Endodermal cell (in vitro differentiated cells): ENCODE measurements around the gene SPAST. TPM values are rescaled to one million over a fixed set of nuclear protein-coding genes. Genes with fewer than 3 reads are reported as not detected.

Source experiments
- DNase-seq: peaks from one replicate; pipeline ENCODE4 v3.0.0-alpha.2; 2017
- H3K27ac ChIP-seq: 2 replicates; pipeline ENCODE4 v1.5.1; 2013; ENCODE audit warnings: mild to moderate bottlenecking, low read depth, low read length, moderate library complexity
- H3K27me3 ChIP-seq: 2 replicates; pipeline ENCODE4 v1.6.1; 2013; ENCODE audit warnings: mild to moderate bottlenecking, low read length, moderate library complexity; ENCODE audit not compliant: insufficient read depth, control insufficient read depth, poor library complexity, severe bottlenecking
- H3K36me3 ChIP-seq: 2 replicates; pipeline ENCODE4 v1.7.0; 2013; ENCODE audit warnings: mild to moderate bottlenecking, low read length, moderate library complexity; ENCODE audit not compliant: control insufficient read depth, insufficient read depth
- H3K4me1 ChIP-seq: one replicate; pipeline ENCODE4 v1.7.0; 2013; ENCODE audit warnings: low read length; ENCODE audit not compliant: control insufficient read depth, insufficient read depth
- H3K4me3 ChIP-seq: 2 replicates; pipeline ENCODE4 v1.5.1; 2013; ENCODE audit warnings: mild to moderate bottlenecking, low read length, moderate library complexity
- H3K9ac ChIP-seq: 2 replicates; pipeline ENCODE4 v1.6.1; 2013; ENCODE audit warnings: mild to moderate bottlenecking, low read length, moderate library complexity; ENCODE audit not compliant: poor library complexity, severe bottlenecking; ENCODE audit errors: extremely low read depth
- H3K9me3 ChIP-seq: 2 replicates; pipeline ENCODE4 v1.6.1; 2013; ENCODE audit warnings: mild to moderate bottlenecking, low read length, moderate library complexity; ENCODE audit not compliant: control insufficient read depth
- H3K27ac Mint-ChIP-seq: 2 replicates; pipeline ENCODE4 v1.8.0; 2020; ENCODE audit warnings: mixed read lengths
- H3K27me3 Mint-ChIP-seq: 2 replicates; pipeline ENCODE4 v1.8.0; 2021; ENCODE audit warnings: mild to moderate bottlenecking, mixed read lengths; ENCODE audit not compliant: insufficient read depth
- H3K36me3 Mint-ChIP-seq: 2 replicates; pipeline ENCODE4 v1.8.0; 2020; ENCODE audit warnings: low read depth, mixed read lengths
- H3K4me1 Mint-ChIP-seq: 2 replicates; pipeline ENCODE4 v1.8.0; 2020; ENCODE audit warnings: mixed read lengths
- H3K4me3 Mint-ChIP-seq: 2 replicates; pipeline ENCODE4 v1.8.0; 2020; ENCODE audit warnings: mild to moderate bottlenecking, moderate library complexity, mixed read lengths
- H3K9me3 Mint-ChIP-seq: 2 replicates; pipeline ENCODE4 v1.8.0; 2020; ENCODE audit warnings: mild to moderate bottlenecking, mixed read lengths
- WGBS, 2 experiments: methylation state at CpG; one replicate each; pipeline versions ENCODE4 v1.1.5 to v1.1.7; 2013; ENCODE audit warnings: missing lambda C conversion rate in 2 of 2, mixed read lengths in 1 of 2; ENCODE audit not compliant: insufficient coverage in 1 of 2, insufficient read length in 1 of 2; 5-methylcytosine and 5-hydroxymethylcytosine counted together
- total RNA-seq, 2 donors: library from RNA; stranded (reverse); fragmentation: NEBNext Ultra II Directional in 1 of 2; extraction: Animal tissue kit (Norgen Biotek cat#: 25700) in 1 of 2; gene quantifications; 2 replicates in 1 of 2; 3 replicates in 1 of 2; pipeline ENCODE4 v1.2.1, GENCODE V29; 2021
- TF ChIP-seq, protein P1 (sequence below): fragments of 200-600 bp; sonication (generic); conservative IDR thresholded peaks from 2 replicates; pipeline ENCODE4 v1.5.0; 2021; ENCODE audit warnings: antibody characterized with exemption, mild to moderate bottlenecking

The SPAST gene
- total RNA-seq, 2 donors from 2014 or later = 25.7 to 34.6 TPM

DNA sequence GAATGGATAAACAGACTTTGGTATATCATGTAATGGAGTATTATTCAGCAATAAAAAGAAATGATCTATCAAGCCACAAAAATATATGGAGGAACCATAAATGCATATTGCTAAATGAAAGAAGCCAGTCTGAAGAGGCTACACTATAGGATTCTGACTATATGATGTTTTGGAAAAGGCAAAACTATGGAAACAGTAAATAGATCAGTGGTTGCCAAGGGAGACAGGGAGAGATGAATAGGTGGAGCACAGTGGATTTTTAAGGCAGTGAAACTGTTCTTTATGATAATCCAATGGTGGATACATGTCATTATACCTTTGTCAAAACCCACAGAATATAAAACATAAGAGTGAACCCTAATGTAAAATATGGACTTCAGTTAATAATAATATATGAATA, 61.3 kb downstream of the SPAST start:
- Histone ChIP-seq H3K36me3 (peaks cover 13% of the 10 kb centered on the region), H3K4me3 (no peak overlapping the region), H3K27me3 (no peaks in the 10 kb centered on the region), H3K9ac (no peak overlapping the region), H3K27ac (no peak overlapping the region), H3K9me3 (no peaks in the 10 kb centered on the region), H3K4me1 (no peaks in the 10 kb centered on the region)
- H3K9me3 Mint-ChIP-seq = no peaks in the 10 kb centered on the region
- peaks cover 50% of the 10 kb centered on the region for H3K36me3 Mint-ChIP-seq
- TF ChIP-seq, protein P1, sequence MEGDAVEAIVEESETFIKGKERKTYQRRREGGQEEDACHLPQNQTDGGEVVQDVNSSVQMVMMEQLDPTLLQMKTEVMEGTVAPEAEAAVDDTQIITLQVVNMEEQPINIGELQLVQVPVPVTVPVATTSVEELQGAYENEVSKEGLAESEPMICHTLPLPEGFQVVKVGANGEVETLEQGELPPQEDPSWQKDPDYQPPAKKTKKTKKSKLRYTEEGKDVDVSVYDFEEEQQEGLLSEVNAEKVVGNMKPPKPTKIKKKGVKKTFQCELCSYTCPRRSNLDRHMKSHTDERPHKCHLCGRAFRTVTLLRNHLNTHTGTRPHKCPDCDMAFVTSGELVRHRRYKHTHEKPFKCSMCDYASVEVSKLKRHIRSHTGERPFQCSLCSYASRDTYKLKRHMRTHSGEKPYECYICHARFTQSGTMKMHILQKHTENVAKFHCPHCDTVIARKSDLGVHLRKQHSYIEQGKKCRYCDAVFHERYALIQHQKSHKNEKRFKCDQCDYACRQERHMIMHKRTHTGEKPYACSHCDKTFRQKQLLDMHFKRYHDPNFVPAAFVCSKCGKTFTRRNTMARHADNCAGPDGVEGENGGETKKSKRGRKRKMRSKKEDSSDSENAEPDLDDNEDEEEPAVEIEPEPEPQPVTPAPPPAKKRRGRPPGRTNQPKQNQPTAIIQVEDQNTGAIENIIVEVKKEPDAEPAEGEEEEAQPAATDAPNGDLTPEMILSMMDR = no peak
- no peak overlapping the region for H3K27ac Mint-ChIP-seq
- no peaks in the 10 kb centered on the region for H3K27me3 Mint-ChIP-seq
- no peak overlapping the region for H3K4me3 Mint-ChIP-seq
- no peak for DNase-seq
- H3K4me1 Mint-ChIP-seq = no peaks in the 10 kb centered on the region

DNA sequence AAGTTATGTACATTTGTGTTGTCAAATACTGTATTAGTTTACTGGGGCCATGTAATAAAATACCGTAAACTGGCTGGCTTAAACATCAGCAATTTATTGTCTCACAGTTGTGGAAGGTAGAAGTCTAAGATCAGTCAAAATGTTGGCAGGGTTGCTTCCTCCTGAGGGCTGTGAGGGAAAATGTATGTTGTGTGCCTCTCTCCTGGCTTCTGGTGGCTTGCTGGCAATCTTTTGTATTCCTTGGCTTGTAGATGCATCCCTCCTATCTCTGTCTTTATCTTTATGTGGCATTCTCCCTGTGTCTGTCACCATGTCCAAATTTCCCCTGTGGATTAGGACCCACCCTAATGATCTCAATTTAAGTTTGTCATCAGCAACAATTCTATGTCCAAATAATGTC, 65.3 kb downstream of the SPAST start:
- no peaks in the 10 kb centered on the region for H3K27me3 ChIP-seq
- no peak for DNase-seq
- H3K4me1 ChIP-seq = no peaks in the 10 kb centered on the region
- Mint-ChIP-seq H3K36me3 (peaks cover 43% of the 10 kb centered on the region), H3K27ac (no peak overlapping the region), H3K4me3 (no peak overlapping the region), H3K4me1 (no peaks in the 10 kb centered on the region), H3K9me3 (no peaks in the 10 kb centered on the region), H3K27me3 (no peaks in the 10 kb centered on the region)
- no peak overlapping the region for H3K27ac ChIP-seq
- H3K36me3 ChIP-seq = peaks cover 13% of the 10 kb centered on the region
- H3K9ac ChIP-seq = no peak overlapping the region
- 90% methylated on average over 1 of the region's 1 CpG; no CpG with 5 or more reads in 1 of the 2 experiments for WGBS, 2 experiments
- no peak overlapping the region for H3K4me3 ChIP-seq
- H3K9me3 ChIP-seq = no peaks in the 10 kb centered on the region
- TF ChIP-seq, protein P1 = no peak

DNA sequence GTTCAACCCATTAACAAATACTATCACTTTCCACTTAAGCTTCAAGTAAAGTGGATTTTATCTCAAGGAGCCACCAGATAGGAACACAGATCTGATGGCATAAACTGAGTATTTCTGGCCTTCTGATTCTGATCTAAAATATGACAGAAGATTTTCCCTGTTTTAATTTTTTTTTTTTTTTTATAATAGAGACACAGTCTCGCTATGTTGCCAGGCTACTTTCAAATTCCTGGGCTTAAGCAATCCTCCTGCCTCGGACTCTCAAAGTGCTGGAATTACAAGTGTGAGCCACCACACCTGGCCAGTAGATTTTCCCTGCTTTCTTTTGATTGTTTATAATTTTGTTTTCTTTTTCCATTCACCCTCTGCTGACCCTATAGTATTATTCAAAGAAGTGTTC, 65.7 kb downstream of the SPAST start:
- H3K27me3 Mint-ChIP-seq = no peaks in the 10 kb centered on the region
- H3K4me3 Mint-ChIP-seq = no peak overlapping the region
- TF ChIP-seq, protein P1 = no peak
- DNase-seq = no peak
- Histone ChIP-seq H3K27me3 (no peaks in the 10 kb centered on the region), H3K27ac (no peak overlapping the region), H3K36me3 (peaks cover 10% of the 10 kb centered on the region), H3K4me3 (no peak overlapping the region), H3K9me3 (no peaks in the 10 kb centered on the region), H3K9ac (no peak overlapping the region), H3K4me1 (no peaks in the 10 kb centered on the region)
- H3K27ac Mint-ChIP-seq = no peak overlapping the region
- WGBS, 2 experiments = 95% methylated on average over 2 of the region's 2 CpGs; no CpG with 5 or more reads in 1 of the 2 experiments
- no peaks in the 10 kb centered on the region for H3K9me3 Mint-ChIP-seq
- peaks cover 39% of the 10 kb centered on the region for H3K36me3 Mint-ChIP-seq
- no peaks in the 10 kb centered on the region for H3K4me1 Mint-ChIP-seq
